EH (cell line): Measurements from ENCODE around the gene LILRB5.
"Not testable (repeated sequence)": the region's sequence is repeated elsewhere in the genome, so short reads cannot be mapped to it uniquely, and the experiment has no call there.

Experiments used
- DNase-seq: peaks from one replicate; pipeline ENCODE4 v3.0.0-alpha.2; 2015; ENCODE audit warnings: low read depth

The LILRB5 gene

GRCh38 chr19:54242234-54242633, 14.8 kb downstream of the LILRB5 start:
- not testable (repeated sequence) for DNase-seq

DNA sequence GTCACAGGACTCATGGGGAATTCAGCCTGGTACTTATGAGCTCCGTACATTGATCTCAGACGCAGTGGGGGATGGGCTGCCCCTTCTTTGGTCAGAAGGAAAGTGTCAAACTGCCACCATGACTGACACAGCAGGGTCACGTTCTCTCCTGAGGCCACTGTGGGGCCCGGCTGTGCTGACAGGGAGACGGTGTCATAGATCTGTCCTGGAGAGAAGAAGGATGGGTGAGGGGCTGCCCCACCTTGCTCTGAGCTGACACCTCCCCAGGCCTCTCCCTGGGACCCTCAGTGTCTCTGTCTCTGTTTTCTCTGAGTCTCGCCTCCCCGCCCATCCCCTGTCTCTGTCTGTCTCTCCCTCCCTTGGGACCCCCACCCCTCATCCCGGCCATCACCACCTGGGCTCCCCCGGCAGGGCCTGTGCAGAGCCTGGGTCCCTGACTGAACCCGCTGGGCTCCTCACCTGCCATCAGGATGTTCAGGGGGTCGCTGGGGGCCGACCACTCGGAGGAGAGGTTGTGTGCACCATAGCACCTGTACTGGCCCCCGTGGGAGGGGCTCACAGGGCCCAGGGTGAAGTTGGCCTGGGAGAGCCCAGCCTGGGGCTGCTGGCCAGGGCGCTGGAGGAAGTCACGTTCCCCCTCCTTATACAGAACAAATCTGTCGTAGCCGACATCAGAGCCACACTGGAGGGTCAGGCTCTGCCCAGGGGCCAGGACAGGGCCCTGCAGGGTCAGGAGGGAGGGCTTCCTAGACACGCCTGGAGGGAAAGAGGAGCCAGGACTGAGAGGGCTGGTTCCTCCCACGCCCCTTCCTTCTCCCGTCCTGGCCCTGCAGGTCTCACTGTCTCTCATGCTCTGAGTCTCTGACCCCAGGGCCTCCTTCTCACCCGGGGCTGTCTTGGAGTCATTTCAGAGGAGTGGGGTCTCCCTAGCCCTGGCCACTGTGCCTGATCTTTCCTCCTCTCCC, 16.4 kb downstream of the LILRB5 start:
- DNase-seq = not testable (repeated sequence)

- not testable (repeated sequence) for DNase-seq
Observed at GRCh38 chr19:54239491-54240371, 17.3 kb downstream of the LILRB5 start.

DNA sequence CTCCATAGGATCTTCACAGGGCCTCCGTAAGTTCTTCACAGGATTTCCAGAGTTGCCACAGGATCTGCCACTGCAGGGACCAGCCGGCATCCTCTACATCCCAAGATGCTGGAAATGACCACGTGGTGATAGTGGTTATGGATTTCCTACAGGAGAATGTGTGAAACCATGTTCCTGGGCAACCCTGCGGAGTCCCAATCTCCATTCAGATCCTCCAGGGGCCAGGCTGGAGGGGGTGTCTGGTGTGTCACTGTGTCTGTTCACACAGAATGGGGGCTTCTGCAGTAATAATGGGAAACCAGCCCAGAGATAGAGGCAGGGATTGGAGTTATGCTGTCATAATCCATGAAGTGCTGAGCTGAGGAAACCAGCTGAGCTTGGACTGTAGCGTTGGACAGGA, 23.1 kb downstream of the LILRB5 start:
- no peak for DNase-seq

- DNase-seq = peak; percentile 78
Observed at GRCh38 chr19:54231077-54231931, 25.8 kb downstream of the LILRB5 start.

- no peak for DNase-seq
Observed at GRCh38 chr19:54230031-54230430, 27.0 kb downstream of the LILRB5 start.

GRCh38 chr19:54229146-54229545, 27.9 kb downstream of the LILRB5 start:
- no peak for DNase-seq

- DNase-seq = not testable (repeated sequence)
Observed at GRCh38 chr19:54224619-54225018, 32.5 kb downstream of the LILRB5 start.

DNA sequence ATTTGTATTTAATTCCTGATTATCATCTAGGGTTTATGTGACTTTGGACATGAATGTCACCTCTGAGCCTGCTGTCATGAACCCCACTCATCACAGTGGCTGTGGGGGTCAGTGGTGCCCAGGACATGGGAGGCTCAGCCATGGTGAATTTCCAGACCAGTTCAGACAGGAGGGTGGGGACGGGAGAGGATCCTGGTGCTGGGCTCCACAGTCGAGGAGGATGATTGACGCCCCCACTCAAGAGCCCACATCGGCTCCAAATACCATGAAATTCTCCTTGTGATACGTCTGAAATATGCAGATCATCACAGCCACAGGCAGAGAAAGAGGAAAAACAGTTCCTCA, 33.2 kb downstream of the LILRB5 start:
- not testable (repeated sequence) for DNase-seq

- not testable (repeated sequence) for DNase-seq
Observed at GRCh38 chr19:54223277-54223936, 33.7 kb downstream of the LILRB5 start.

- DNase-seq = not testable (repeated sequence)
Observed at GRCh38 chr19:54222474-54223276, 34.4 kb downstream of the LILRB5 start, which contains the start of gene LILRB3. TSS of gene LILRB3 (minus strand) at chr19:54223007. CDS start at chr19:54222976, 31 bp downstream.

- not testable (repeated sequence) for DNase-seq
Observed at GRCh38 chr19:54221947-54222346, 35.1 kb downstream of the LILRB5 start.

GRCh38 chr19:54219702-54220101, 37.4 kb downstream of the LILRB5 start:
- DNase-seq = not testable (repeated sequence)

DNA sequence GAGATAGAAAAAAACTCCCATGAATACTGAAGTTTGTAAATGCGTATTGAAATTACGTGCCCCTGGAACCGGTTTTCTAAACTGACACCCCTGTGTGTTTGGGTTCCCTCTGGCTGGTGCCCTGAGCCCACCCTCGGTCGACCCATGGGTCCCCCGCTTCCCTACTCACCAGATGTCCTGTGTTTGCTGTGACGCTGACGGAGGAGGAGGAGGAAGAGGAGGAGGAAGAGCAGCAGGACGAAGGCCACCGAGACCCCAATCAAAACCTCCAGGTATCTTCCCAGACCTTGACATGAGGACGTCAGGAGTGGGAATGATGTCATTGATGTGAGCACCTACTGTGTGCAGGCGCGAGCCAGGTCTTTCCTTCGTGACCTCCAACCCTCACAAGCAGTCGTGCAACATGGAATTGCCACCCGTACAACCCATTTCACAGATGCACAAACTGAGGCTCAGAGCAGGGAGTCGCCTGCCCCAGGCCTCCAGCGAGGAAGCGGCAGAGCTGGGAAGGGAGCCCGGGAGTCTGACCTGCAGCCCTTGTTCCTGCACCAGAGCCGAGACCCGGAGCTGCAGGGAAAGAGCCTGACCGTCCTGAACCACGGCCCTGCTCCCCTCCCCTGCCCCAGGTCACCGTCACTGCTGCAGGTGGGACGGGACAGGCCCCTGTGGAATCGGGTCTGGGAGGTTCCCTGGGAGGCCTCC, 38.0 kb downstream of the LILRB5 start:
- DNase-seq = no peak

- no peak for DNase-seq
Observed at GRCh38 chr19:54218259-54218658, 38.8 kb downstream of the LILRB5 start.

GRCh38 chr19:54217517-54218247, 39.4 kb downstream of the LILRB5 start:
- DNase-seq = not testable (repeated sequence)

- DNase-seq = no peak
Observed at GRCh38 chr19:54216869-54217268, 40.2 kb downstream of the LILRB5 start.

GRCh38 chr19:54214734-54215133, 42.3 kb downstream of the LILRB5 start:
- DNase-seq = not testable (repeated sequence)

- not testable (repeated sequence) for DNase-seq
Observed at GRCh38 chr19:54214217-54214616, 42.9 kb downstream of the LILRB5 start.
